ENCODE data around the gene PRKAR2B.

Gene PRKAR2B

DNA sequence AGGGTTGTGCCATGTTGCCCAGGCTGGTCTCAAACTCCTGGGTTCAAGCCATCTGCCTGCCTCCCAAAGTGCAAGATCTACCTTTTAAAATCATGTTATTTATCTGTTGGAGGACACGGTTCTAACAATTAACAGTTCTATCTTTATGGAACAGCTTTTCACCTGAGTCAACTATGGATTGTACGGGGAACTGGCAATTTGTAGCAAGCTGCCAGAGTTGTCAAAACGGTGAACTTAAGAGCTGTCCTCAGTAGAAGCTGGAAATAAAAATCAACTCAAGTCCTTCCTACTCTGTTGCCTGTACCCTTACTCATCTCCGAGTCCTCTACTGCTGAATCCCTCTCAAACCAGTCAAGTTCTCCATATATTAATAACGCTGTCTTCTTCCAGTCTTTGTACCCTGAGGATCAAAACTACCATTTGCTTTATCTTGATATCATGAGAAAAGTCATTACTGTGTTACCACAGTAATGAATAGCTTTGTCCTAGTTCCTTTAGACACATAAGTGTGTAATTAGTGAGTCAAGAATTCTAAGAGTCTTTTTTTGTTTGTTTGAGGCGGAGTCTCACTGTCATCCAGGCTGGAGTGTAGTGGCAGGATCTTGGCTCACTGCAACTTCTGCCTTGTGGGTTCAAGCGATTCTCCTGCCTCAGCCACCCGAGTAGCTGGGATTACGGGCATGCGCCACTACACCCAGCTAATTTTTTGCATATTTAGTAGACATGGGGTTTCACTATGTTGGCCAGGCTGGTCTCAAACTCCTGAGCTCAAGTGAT, 152.5 kb downstream of the PRKAR2B start:
- H3K4me3 ChIP-seq (ENCODE audit: low read depth, low read length) = no peak overlapping the region
- TF ChIP-seq, protein P1, sequence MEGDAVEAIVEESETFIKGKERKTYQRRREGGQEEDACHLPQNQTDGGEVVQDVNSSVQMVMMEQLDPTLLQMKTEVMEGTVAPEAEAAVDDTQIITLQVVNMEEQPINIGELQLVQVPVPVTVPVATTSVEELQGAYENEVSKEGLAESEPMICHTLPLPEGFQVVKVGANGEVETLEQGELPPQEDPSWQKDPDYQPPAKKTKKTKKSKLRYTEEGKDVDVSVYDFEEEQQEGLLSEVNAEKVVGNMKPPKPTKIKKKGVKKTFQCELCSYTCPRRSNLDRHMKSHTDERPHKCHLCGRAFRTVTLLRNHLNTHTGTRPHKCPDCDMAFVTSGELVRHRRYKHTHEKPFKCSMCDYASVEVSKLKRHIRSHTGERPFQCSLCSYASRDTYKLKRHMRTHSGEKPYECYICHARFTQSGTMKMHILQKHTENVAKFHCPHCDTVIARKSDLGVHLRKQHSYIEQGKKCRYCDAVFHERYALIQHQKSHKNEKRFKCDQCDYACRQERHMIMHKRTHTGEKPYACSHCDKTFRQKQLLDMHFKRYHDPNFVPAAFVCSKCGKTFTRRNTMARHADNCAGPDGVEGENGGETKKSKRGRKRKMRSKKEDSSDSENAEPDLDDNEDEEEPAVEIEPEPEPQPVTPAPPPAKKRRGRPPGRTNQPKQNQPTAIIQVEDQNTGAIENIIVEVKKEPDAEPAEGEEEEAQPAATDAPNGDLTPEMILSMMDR (IDR thresholded peaks at IDR 0.05; ENCODE audit: low read depth, low read length) = no peak

DNA sequence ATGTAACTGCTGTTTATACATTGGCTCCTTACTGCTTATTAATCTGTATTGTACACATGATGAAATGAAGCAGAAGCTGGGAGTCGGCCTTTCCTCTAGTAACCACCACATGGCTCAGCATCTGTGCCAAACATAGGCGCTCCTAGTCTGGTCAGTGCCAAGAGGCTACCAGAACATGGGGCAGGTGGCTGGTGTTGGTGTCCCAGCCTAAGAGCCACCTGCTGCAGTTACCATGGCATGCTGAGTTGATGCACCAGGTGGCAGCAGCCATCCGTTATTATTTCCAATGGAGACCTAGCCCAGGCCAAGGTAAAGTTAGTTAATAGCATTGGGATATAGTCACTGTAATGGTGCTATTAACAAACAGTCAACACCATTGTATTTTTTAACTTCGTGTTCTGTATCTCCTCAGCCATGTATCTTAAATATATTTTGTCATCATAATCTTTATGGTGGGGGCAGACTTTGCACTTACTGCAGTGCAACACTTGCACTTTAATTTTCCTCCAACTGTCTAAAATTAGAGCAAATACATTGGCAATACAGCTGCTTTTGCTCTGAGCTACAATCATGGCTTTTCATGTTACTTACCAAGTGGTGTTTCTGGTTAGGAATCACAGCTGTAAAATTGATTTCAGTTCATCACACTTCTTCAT, 157.4 kb downstream of the PRKAR2B start:
- H3K4me3 ChIP-seq (ENCODE audit: low read depth, low read length) = no peak overlapping the region
- TF ChIP-seq, protein P1 (IDR thresholded peaks at IDR 0.05; ENCODE audit: low read depth, low read length) = peak; percentile 36

DNA sequence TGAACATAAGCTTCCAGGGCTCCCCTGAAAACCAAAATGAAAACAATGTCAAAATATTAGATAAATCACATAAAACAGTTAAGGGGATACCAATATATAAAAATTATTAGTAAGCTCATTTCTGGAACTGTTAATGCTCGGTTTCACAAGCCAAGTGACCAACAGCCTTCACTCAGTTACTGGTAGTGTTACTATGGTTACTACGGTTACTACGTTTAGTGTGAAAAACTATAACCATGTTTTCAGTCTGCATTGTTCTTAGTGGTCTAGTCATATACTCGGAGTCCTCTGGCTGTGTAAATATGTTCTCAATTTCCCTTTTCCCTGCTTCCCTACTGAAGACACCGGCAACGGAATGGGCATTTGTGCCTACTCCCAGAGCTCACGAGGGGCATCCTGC, 159.1 kb downstream of the PRKAR2B start:
- TF ChIP-seq, protein P1 (IDR thresholded peaks at IDR 0.05; ENCODE audit: low read depth, low read length) = no peak
- H3K4me3 ChIP-seq (ENCODE audit: low read depth, low read length) = no peak overlapping the region

DNA sequence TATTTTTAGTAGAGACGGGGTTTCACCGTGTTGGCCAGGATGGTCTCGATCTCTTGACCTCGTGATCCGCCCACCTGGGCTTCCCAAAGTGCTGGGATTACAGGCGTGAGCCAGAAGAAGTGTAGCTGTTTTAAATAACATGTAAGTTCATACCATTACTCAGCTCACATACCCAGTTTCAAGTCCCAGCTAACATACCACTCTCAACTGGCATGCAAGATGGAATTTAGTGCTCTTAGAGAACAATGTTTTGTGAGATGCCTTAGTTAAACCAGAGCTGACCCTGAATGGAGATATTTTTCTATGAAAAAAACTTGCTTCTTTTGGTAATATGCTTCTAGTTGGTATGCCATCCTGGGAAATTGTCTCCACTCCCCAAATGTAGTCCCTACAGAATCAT, 161.6 kb downstream of the PRKAR2B start:
- no peak overlapping the region for H3K4me3 ChIP-seq (ENCODE audit: low read depth, low read length)
- TF ChIP-seq, protein P1 (IDR thresholded peaks at IDR 0.05; ENCODE audit: low read depth, low read length) = no peak

DNA sequence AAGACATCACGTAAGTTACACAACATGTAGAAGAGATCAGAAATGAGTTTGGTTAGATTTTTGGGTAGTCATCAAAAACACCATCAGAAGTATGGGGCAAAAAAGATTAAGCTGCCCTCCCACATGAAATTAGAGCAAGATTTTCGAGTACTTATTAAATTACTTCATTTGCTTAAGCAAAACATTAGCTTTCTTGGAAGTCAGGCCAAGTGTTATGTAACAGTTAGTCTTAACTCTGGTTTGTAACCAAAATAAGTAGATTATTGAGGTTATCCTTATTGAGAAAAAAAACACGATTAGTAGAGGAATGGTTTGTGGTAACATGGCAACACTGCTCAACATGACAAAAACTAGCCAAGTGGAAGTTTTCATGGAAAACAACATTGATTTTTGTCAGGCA, 162.2 kb downstream of the PRKAR2B start:
- H3K4me3 ChIP-seq (ENCODE audit: low read depth, low read length) = no peak overlapping the region
- TF ChIP-seq, protein P1 (IDR thresholded peaks at IDR 0.05; ENCODE audit: low read depth, low read length) = no peak

DNA sequence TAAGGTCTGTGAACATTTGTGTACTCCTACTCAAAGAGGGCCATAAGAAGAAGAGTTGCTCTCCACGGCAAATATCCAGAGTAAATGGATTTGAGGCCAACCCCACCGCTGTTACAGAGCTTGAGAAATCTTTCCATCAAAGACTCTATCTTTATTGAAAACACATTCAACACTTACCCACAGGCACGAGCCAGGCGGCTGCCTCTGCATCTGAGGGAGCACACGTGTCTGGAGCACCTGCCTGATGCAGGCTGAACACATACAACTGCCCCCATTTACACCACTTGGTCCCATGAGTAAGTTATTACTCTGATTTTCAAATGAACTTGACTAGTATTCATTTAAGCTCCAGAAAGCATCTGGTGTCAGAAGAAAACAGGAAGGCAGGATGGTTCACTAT, 163.0 kb downstream of the PRKAR2B start:
- H3K4me3 ChIP-seq (ENCODE audit: low read depth, low read length) = no peak overlapping the region
- TF ChIP-seq, protein P1 (IDR thresholded peaks at IDR 0.05; ENCODE audit: low read depth, low read length) = no peak

DNA sequence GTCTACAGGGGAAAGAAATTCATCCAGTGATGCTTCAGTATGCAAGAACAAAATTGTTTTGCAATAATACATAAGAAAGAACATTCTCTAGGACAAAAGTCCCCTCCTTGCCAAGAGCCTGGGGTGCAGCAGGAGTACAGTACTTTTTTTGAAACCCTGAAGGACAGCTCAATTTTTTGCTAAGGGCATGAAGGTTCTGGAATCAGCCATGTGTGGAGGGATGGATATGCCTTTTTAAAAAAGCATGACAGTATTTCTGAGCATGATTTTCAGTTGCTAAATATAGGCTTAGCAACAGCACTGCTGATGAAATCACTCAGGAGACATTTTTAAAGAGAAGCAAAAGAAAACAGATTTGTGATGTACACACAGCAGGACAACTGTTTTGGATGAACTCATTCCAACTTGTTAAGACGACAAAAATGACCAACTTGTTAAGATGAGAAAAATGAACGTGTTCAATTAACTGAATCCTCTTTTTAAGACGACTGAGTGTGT, 163.6 kb downstream of the PRKAR2B start:
- TF ChIP-seq, protein P1 (IDR thresholded peaks at IDR 0.05; ENCODE audit: low read depth, low read length) = no peak
- no peak overlapping the region for H3K4me3 ChIP-seq (ENCODE audit: low read depth, low read length)
